DND-41 (cell line): ENCODE measurements around the gene AUTS2.

Experiments
- EZH2 ChIP-seq: IDR thresholded peaks from 3 replicates; pipeline ENCODE4 v1.6.1; 2012; ENCODE audit warnings: borderline replicate concordance, low read depth, mild to moderate bottlenecking, moderate library complexity, low read length, inconsistent platforms; ENCODE audit not compliant: severe bottlenecking
- TF ChIP-seq, protein P1 (sequence below): IDR thresholded peaks from 2 replicates; pipeline ENCODE4 v1.5.1; 2012; ENCODE audit warnings: borderline replicate concordance, low read length, moderate library complexity, mild to moderate bottlenecking; ENCODE audit not compliant: poor library complexity, severe bottlenecking; ENCODE audit errors: extremely low read depth

DNA sequence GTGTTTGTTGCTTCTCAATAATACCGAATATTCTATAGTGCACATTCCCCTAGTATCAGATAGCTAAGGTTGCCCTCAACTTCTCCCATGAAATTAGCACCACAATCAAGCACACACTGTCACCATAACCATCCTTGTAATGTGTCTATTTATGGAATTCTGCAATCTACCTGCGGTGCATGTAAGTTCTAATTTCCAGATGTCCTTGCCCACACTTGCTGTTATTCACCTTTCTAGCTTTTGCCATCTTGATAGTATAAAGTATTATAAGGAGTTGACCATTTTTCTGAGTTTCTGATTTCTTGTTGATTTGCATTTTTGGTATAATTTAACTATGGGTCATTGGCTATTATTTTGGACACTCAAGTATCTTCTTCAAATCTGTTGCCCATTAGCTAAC, 1043.6 kb downstream of the AUTS2 start:
- TF ChIP-seq, protein P1, sequence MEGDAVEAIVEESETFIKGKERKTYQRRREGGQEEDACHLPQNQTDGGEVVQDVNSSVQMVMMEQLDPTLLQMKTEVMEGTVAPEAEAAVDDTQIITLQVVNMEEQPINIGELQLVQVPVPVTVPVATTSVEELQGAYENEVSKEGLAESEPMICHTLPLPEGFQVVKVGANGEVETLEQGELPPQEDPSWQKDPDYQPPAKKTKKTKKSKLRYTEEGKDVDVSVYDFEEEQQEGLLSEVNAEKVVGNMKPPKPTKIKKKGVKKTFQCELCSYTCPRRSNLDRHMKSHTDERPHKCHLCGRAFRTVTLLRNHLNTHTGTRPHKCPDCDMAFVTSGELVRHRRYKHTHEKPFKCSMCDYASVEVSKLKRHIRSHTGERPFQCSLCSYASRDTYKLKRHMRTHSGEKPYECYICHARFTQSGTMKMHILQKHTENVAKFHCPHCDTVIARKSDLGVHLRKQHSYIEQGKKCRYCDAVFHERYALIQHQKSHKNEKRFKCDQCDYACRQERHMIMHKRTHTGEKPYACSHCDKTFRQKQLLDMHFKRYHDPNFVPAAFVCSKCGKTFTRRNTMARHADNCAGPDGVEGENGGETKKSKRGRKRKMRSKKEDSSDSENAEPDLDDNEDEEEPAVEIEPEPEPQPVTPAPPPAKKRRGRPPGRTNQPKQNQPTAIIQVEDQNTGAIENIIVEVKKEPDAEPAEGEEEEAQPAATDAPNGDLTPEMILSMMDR, result no peak
- TF ChIP-seq EZH2, result no peak
